Measurements from ENCODE around the gene PCNX3. TPM values are rescaled to one million over a fixed set of nuclear protein-coding genes. Genes with fewer than 3 reads are reported as not detected.

Gene PCNX3
- total and polyA plus RNA-seq, 2 of the 13 experiments (the other 11 are each of a cell fraction or from before 2014, with no cell fraction given): 16.2 to 23.0 TPM

GRCh38 chr11:65569973-65570918 lies 45.3 kb upstream of the PCNX3 start, which contains the start of gene ZNRD2 (continued):
- 0 out of 2 replicates have a peak, but pooled peaks have one; percentile 71 for TF ChIP-seq ZBTB3 (CRISPR knock-in tag; IDR thresholded peaks at IDR 0.05; ENCODE audit: borderline replicate concordance, low read depth)
- peak; percentile 77; the same call in 1 of the 2 replicates for TF ChIP-seq AKAP8 (CRISPR knock-in tag; IDR thresholded peaks at IDR 0.05)
- no peak for TF ChIP-seq XBP1 (CRISPR knock-in tag; IDR thresholded peaks at IDR 0.05)
- TF ChIP-seq E2F5 (CRISPR knock-in tag; conservative IDR thresholded peaks at IDR 0.05): no peak
- peak; percentile 73 for TF ChIP-seq PHF8 (CRISPR knock-in tag; IDR thresholded peaks at IDR 0.05)
- peak; percentile 92 for TF ChIP-seq PRDM10 (CRISPR knock-in tag; IDR thresholded peaks at IDR 0.05; ENCODE audit: low read depth)
- TF ChIP-seq ZNF720 (CRISPR knock-in tag; IDR thresholded peaks at IDR 0.05): no peak
- TF ChIP-seq ZSCAN21 (CRISPR knock-in tag; IDR thresholded peaks at IDR 0.05; ENCODE audit: borderline replicate concordance): peak; percentile 90
- TF ChIP-seq SSRP1 (CRISPR knock-in tag; IDR thresholded peaks at IDR 0.05): no peak
- no peak for TF ChIP-seq ATF7-NPFF (CRISPR knock-in tag; IDR thresholded peaks at IDR 0.05; ENCODE audit: low read depth)
- TF ChIP-seq ZNF841 (CRISPR knock-in tag; IDR thresholded peaks at IDR 0.05; ENCODE audit: borderline replicate concordance): no peak
- peak; percentile 92 for TF ChIP-seq RBFOX2 (IDR thresholded peaks at IDR 0.05; ENCODE audit: low read depth, low read length)
- TF ChIP-seq YEATS2 (CRISPR knock-in tag; IDR thresholded peaks at IDR 0.05; ENCODE audit: borderline replicate concordance): peak; percentile 98
- TF ChIP-seq FOSL1 (CRISPR knock-in tag; IDR thresholded peaks at IDR 0.05; ENCODE audit: borderline replicate concordance): no peak
- TF ChIP-seq TSC22D2 (CRISPR knock-in tag; IDR thresholded peaks at IDR 0.05; ENCODE audit: borderline replicate concordance): peak; percentile 86; the same call in 1 of the 2 replicates
- TF ChIP-seq ZNF160 (CRISPR knock-in tag; IDR thresholded peaks at IDR 0.05): no peak
- no peak; the same call in 1 of the 2 replicates for TF ChIP-seq JUN (CRISPR knock-in tag; IDR thresholded peaks at IDR 0.05)
- no peak for TF ChIP-seq IRX3 (CRISPR knock-in tag; IDR thresholded peaks at IDR 0.05; ENCODE audit: borderline replicate concordance, low read depth)
- TF ChIP-seq POGK (CRISPR knock-in tag; conservative IDR thresholded peaks at IDR 0.05): 0 out of 2 replicates have a peak, but pooled peaks have one; percentile 36
- TF ChIP-seq RNF219 (CRISPR knock-in tag; IDR thresholded peaks at IDR 0.05): no peak
